Right lobe of liver (tissue), 6 donors: ENCODE results near the gene CEP112. TPM values are rescaled to one million over a fixed set of nuclear protein-coding genes. Genes with fewer than 3 reads are reported as not detected.

Experiments used
- ATAC-seq, 4 donors: fragments of 200-7000 bp; cut with Tn5 transposase; one replicate each; pipeline ENCODE4 v1.9.1; 2020; ENCODE audit warnings: mild to moderate bottlenecking in 4 of 4, moderate library complexity in 4 of 4
- DNase-seq, 3 donors: peaks; one replicate each; pipeline ENCODE4 v3.0.0-alpha.2; 2020
- H3K27ac ChIP-seq, 3 donors: fragments of 200-600 bp; one replicate each; pipeline ENCODE4 v1.8.0; 2022
- H3K27me3 ChIP-seq, 2 donors: fragments of 200-600 bp; one replicate each; pipeline ENCODE4 v1.8.0; 2022
- H3K36me3 ChIP-seq, 4 donors: fragments of 200-600 bp; sonication (generic) in 1 of 4; one replicate each; pipeline versions ENCODE4 v1.5.1 to v1.8.0; 2017 to 2022; ENCODE audit warnings: control low read depth in 1 of 4
- H3K4me1 ChIP-seq, 4 donors: fragments of 200-600 bp; sonication (generic) in 1 of 4; one replicate each; pipeline versions ENCODE4 v1.5.1 to v1.8.0; 2017 to 2022; ENCODE audit warnings: control low read depth in 1 of 4
- H3K4me3 ChIP-seq, 3 donors: fragments of 200-600 bp; one replicate each; pipeline ENCODE4 v1.8.0; 2022
- H3K9me3 ChIP-seq, 4 donors: fragments of 200-600 bp; sonication (generic) in 1 of 4; one replicate each; pipeline versions ENCODE4 v1.5.1 to v1.8.0; 2017 to 2022; ENCODE audit warnings: control low read depth in 1 of 4
- POLR2A ChIP-seq: fragments of 450-650 bp; IDR thresholded peaks from one replicate; pipeline ENCODE4 v1.6.1; 2017; ENCODE audit warnings: antibody characterized with exemption, mild to moderate bottlenecking
- WGBS: methylation state at CpG from one replicate; pipeline ENCODE4 v1.1.6; 2018; ENCODE audit warnings: low coverage, low lambda C conversion rate; ENCODE audit not compliant: insufficient coverage; ENCODE audit errors: missing lambda C conversion rate; 5-methylcytosine and 5-hydroxymethylcytosine counted together
- intact Hi-C, 2 donors: fragments of 100-400 bp; cut with DNase I; formaldehyde crosslinking; loops; one replicate each; pipeline versions ENCODE4 v1.11.2 to v1.14.1; 2022
- total RNA-seq, 6 experiments: library from RNA; depleted of rRNA in 2 of 6; stranded (reverse); fragments of >200 nt in 2 of 6; fragmentation: NEBNext Ultra II Directional in 3 of 6; extraction: Animal tissue kit (Norgen Biotek cat#: 25700) in 3 of 6; gene quantifications; one replicate each; pipeline versions ENCODE4 v1.1.0 to v1.2.4, GENCODE V29; 2016 to 2023
- TF ChIP-seq, protein P1 (sequence below), 4 donors: fragments of 200-600 bp in 3 of 4; fragments of 450-650 bp in 1 of 4; IDR thresholded peaks; one replicate each; pipeline versions ENCODE4 v1.5.1 to v1.8.0; 2016 to 2022; ENCODE audit warnings: antibody characterized with exemption in 4 of 4, mild to moderate bottlenecking in 2 of 4
- donor health status: DM: no; HTN: yes; CAD: no.
- donor health status: DM: no; HTN: no; CAD: no.
- donor health status: DM: no; HTN: no; CAD: no.
- donor health status: DM: no; HTN: yes; CAD: no.
- donor health status: DM: no; HTN: yes; CAD: no.

The CEP112 gene
- total RNA-seq, 6 experiments from 2014 or later, result 2.2 to 4.6 (median 3.9) TPM

DNA sequence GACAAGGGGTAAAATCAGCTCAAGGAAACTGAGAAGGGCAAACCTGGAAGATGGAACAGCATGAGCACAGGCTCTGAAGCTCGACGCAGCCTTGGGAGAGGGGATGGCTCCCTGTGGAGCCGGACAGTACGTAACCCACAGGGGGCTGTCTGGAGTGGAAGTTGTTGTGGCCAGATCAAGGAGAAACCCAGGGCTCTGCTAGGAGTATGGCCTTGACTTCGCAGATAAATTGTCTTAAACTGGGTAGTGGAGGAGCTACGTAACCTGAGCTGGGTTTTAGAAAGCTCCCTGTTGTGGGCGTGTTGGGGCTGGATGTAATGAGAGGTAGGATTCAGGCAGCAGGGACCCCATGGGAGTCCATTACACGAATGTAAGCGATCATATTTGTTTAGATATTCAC, 605.0 kb downstream of the CEP112 start:
- no peaks in the 10 kb centered on the region for H3K36me3 ChIP-seq
- DNase-seq (no peak), ATAC-seq (no peak)
- H3K27ac ChIP-seq, result no peak overlapping the region
- TF ChIP-seq, protein P1, sequence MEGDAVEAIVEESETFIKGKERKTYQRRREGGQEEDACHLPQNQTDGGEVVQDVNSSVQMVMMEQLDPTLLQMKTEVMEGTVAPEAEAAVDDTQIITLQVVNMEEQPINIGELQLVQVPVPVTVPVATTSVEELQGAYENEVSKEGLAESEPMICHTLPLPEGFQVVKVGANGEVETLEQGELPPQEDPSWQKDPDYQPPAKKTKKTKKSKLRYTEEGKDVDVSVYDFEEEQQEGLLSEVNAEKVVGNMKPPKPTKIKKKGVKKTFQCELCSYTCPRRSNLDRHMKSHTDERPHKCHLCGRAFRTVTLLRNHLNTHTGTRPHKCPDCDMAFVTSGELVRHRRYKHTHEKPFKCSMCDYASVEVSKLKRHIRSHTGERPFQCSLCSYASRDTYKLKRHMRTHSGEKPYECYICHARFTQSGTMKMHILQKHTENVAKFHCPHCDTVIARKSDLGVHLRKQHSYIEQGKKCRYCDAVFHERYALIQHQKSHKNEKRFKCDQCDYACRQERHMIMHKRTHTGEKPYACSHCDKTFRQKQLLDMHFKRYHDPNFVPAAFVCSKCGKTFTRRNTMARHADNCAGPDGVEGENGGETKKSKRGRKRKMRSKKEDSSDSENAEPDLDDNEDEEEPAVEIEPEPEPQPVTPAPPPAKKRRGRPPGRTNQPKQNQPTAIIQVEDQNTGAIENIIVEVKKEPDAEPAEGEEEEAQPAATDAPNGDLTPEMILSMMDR (IDR thresholded peaks at IDR 0.05), result no peak
- no peak for TF ChIP-seq POLR2A
- intact Hi-C loops, result no loop called here
- H3K4me1 ChIP-seq, result no peaks in the 10 kb centered on the region
- WGBS, result 68% methylated on average over 5 of the region's 9 CpGs
- no peaks in the 10 kb centered on the region for H3K27me3 ChIP-seq
- H3K4me3 ChIP-seq, result no peak overlapping the region
- no peaks in the 10 kb centered on the region for H3K9me3 ChIP-seq

Other genes with a start within 250 kb of the CEP112 start
- gene APOH, start 37.3 kb upstream of the CEP112 start, total RNA-seq, result 1,000 to 10,000 TPM; 3,186 to 7,027 (median 4,523) TPM
- 10 to 100 TPM; 11.7 to 23.0 (median 18.7) TPM for gene PRKCA, start 110.5 kb upstream of the CEP112 start, total RNA-seq